K562 (cell line): ENCODE data around the gene CLEC4A. TPM values are rescaled to one million over a fixed set of nuclear protein-coding genes. Genes with fewer than 3 reads are reported as not detected.

Experiments used
- AFF4 ChIP-seq: sonication (generic); formaldehyde crosslinking; IDR thresholded peaks from 2 replicates; pipeline ENCODE4 v1.8.0; 2023; ENCODE audit warnings: mild to moderate bottlenecking, missing genetic modification reagents
- ATF7 ChIP-seq: fragments of 450-650 bp; IDR thresholded peaks from 2 replicates; pipeline ENCODE4 v1.7.1; 2014; ENCODE audit warnings: mild to moderate bottlenecking, moderate library complexity
- FOXM1 ChIP-seq, 2 experiments: fragments of 450-650 bp in 1 of 2; sonication (generic) in 1 of 2; formaldehyde crosslinking in 1 of 2; IDR thresholded peaks; 2 replicates each; pipeline versions ENCODE4 v1.6.1 to v1.9.0; 2017 to 2022; ENCODE audit warnings: low read depth in 2 of 2, mild to moderate bottlenecking in 2 of 2, missing genetic modification reagents in 1 of 2, moderate library complexity in 1 of 2
- HIVEP1 ChIP-seq: fragments of 250-450 bp; sonication (Bioruptor Pico); IDR thresholded peaks from 2 replicates; pipeline ENCODE4 v1.4.0; 2020; ENCODE audit warnings: mild to moderate bottlenecking
- KAT7 ChIP-seq: sonication (generic); formaldehyde crosslinking; IDR thresholded peaks from 2 replicates; pipeline ENCODE4 v1.8.0; 2022; ENCODE audit warnings: missing genetic modification reagents, mild to moderate bottlenecking, borderline replicate concordance
- MCM7 ChIP-seq, 2 experiments: fragments of 450-650 bp; IDR thresholded peaks; 2 replicates each; pipeline ENCODE4 v1.6.1; 2016 to 2018
- NCOA1 ChIP-seq: fragments of 450-650 bp; IDR thresholded peaks from 2 replicates; pipeline ENCODE4 v1.6.1; 2016; ENCODE audit warnings: low read depth
- PTBP1 ChIP-seq: fragments of 200-400 bp; formaldehyde crosslinking; IDR thresholded peaks from 2 replicates; pipeline ENCODE4 v1.6.1; 2017; ENCODE audit warnings: low read depth, low read length
- SP1 ChIP-seq: sonication (generic); formaldehyde crosslinking; IDR thresholded peaks from 2 replicates; pipeline ENCODE4 v1.8.1; 2022; ENCODE audit warnings: mild to moderate bottlenecking, missing genetic modification reagents
- STAT5A ChIP-seq: IDR thresholded peaks from 2 replicates; pipeline ENCODE4 v1.6.1; 2012; ENCODE audit warnings: low read length, inconsistent platforms, borderline replicate concordance
- TAF9B ChIP-seq: fragments of 450-650 bp; IDR thresholded peaks from 2 replicates; pipeline ENCODE4 v1.6.1; 2018; ENCODE audit warnings: mild to moderate bottlenecking; ENCODE audit not compliant: partially characterized antibody
- TCF7 ChIP-seq: sonication (generic); IDR thresholded peaks from 2 replicates; pipeline ENCODE4 v1.6.1; 2016; ENCODE audit warnings: antibody characterized with exemption, borderline replicate concordance
- VEZF1 ChIP-seq: fragments of 200-800 bp; sonication (Bioruptor generic); IDR thresholded peaks from 2 replicates; pipeline ENCODE4 v1.6.1; 2017; ENCODE audit warnings: missing genetic modification characterization, missing compliant biosample characterization
- ZC3H4 ChIP-seq: sonication (generic); formaldehyde crosslinking; IDR thresholded peaks from 2 replicates; pipeline ENCODE4 v1.9.0; 2021; ENCODE audit warnings: missing genetic modification reagents, borderline replicate concordance
- ZNF140 ChIP-seq: fragments of 250-450 bp; sonication (Bioruptor Pico); IDR thresholded peaks from 2 replicates; pipeline ENCODE4 v1.8.0; 2021; ENCODE audit warnings: moderate library complexity, mild to moderate bottlenecking, inconsistent platforms
- polyA plus RNA-seq, 8 experiments: library from polyadenylated mRNA; depleted of rRNA in 4 of 8; stranded (reverse) in 5 of 8; unstranded in 3 of 8; fragments of >200 nt; fragmentation: Nextera tagmentation in 2 of 8; fragmentation: Illumina TruSeq in 1 of 8; extraction: Ambion mirVana in 2 of 8; extraction: Trizol in 1 of 8; gene quantifications; 2 replicates each; pipeline versions ENCODE4 v1.2.1 to v1.2.3, GENCODE V29; 2011 to 2014; ENCODE audit warnings: inconsistent platforms in 1 of 8, missing spikeins in 1 of 8
- total RNA-seq, 7 experiments: library from RNA; depleted of rRNA in 6 of 7; stranded (reverse); fragments of >200 nt in 6 of 7; fragmentation: Illumina TruSeq in 2 of 7; extraction: Trizol in 2 of 7; gene quantifications; 2 replicates each; pipeline versions ENCODE4 v1.2.1 to v1.2.3, GENCODE V29; 2011 to 2021; ENCODE audit warnings: low replicate concordance in 1 of 7

The CLEC4A gene
- total and polyA plus RNA-seq, 9 of the 15 experiments (the other 6 are each of a cell fraction or from before 2014, with no cell fraction given) = 0.06 to 0.27 (median 0.18) TPM; not detected in 5

GRCh38 chr12:8081251-8081920, 42.0 kb upstream of the CLEC4A start (continued):
- peak; percentile 38; the same call in 1 of the 2 replicates for TF ChIP-seq AFF4
- TF ChIP-seq NCOA1 = no peak
- 0 out of 2 replicates have a peak, but pooled peaks have one; percentile 6 for TF ChIP-seq STAT5A
- TF ChIP-seq PTBP1 = no peak
- no peak for TF ChIP-seq MCM7 (IDR thresholded peaks at IDR 0.05)
- 0 out of 2 replicates have a peak, but pooled peaks have one; percentile 4 for TF ChIP-seq SP1 (CRISPR knock-in tag)
- TF ChIP-seq TCF7 = no peak
- TF ChIP-seq VEZF1 (CRISPR knock-in tag) = 0 out of 2 replicates have a peak, but pooled peaks have one; percentile 13
- TF ChIP-seq ZNF140 = no peak
- no peak for TF ChIP-seq ATF7
- TF ChIP-seq KAT7 (CRISPR knock-in tag) = 0 out of 2 replicates have a peak, but pooled peaks have one; percentile 57
- 0 out of 2 replicates have a peak, but pooled peaks have one; percentile 36 for TF ChIP-seq ZC3H4 (CRISPR knock-in tag)
- TF ChIP-seq TAF9B = no peak
- TF ChIP-seq FOXM1 (IDR thresholded peaks at IDR 0.05; ENCODE audit: low read depth) = no peak
- no peak for TF ChIP-seq FOXM1 (CRISPR knock-in tag; IDR thresholded peaks at IDR 0.05; ENCODE audit: low read depth)
- TF ChIP-seq HIVEP1 (CRISPR knock-in tag) = no peak
- TF ChIP-seq, all 486 proteins: peak for 7
